Hepatocyte (in vitro differentiated cells): Measurements from ENCODE around the gene SDR42E2.

Experiments
- EZH2 ChIP-seq: fragments of 200-600 bp; sonication (generic); IDR thresholded peaks from 2 replicates; pipeline ENCODE4 v1.6.1; 2016; ENCODE audit warnings: antibody characterized with exemption, mild to moderate bottlenecking, borderline replicate concordance
- TF ChIP-seq, protein P1 (sequence below): fragments of 200-600 bp; sonication (generic); IDR thresholded peaks from 2 replicates; pipeline ENCODE4 v1.5.1; 2016; ENCODE audit warnings: antibody characterized with exemption, mild to moderate bottlenecking; ENCODE audit not compliant: poor library complexity

DNA sequence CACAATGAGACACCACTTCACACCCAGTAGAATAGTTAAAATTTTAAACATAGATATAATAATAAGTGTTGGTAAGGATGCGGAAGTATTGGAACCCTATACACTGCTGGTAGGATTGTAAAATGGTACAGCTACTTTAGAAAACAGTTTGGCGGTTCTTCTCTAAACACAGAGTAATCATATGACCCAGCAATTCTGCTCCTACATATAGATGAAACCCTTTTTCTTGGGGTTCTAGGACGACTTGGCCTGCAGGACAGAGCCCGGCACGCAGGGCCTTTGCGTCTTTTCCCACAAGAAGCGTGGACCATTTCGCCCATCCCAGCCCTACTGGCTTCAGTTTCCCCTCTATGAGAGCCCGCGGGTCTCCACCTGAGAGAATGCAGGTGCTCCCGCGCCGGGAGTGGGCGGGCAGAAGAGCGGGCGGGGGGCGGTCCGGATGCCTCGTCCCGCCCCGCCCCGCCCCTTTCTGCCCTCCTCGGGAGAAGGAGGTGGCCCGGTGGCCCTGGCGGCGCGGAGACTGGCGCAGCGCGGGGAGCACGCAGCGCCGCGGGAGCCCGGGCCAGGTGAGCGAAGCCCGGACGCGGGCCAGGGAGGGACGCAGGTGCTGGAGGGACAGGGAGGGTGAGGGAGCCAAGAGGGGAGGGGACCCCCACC, at the start of gene SDR42E2:
- TF ChIP-seq, protein P1, sequence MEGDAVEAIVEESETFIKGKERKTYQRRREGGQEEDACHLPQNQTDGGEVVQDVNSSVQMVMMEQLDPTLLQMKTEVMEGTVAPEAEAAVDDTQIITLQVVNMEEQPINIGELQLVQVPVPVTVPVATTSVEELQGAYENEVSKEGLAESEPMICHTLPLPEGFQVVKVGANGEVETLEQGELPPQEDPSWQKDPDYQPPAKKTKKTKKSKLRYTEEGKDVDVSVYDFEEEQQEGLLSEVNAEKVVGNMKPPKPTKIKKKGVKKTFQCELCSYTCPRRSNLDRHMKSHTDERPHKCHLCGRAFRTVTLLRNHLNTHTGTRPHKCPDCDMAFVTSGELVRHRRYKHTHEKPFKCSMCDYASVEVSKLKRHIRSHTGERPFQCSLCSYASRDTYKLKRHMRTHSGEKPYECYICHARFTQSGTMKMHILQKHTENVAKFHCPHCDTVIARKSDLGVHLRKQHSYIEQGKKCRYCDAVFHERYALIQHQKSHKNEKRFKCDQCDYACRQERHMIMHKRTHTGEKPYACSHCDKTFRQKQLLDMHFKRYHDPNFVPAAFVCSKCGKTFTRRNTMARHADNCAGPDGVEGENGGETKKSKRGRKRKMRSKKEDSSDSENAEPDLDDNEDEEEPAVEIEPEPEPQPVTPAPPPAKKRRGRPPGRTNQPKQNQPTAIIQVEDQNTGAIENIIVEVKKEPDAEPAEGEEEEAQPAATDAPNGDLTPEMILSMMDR: no peak
- no peak for TF ChIP-seq EZH2
